Pancreas (tissue), 10 donors: ENCODE results near the gene ZNF224. TPM values are rescaled to one million over a fixed set of nuclear protein-coding genes. Genes with fewer than 3 reads are reported as not detected.

ENCODE experiments used
- ATAC-seq, 4 donors: fragments of 200-7000 bp; cut with Tn5 transposase; one replicate each; pipeline versions ENCODE4 v1.8.0 to v1.9.1; 2020; ENCODE audit warnings: mild to moderate bottlenecking in 4 of 4, moderate library complexity in 4 of 4
- DNase-seq, 6 donors: peaks; one replicate each; pipeline ENCODE4 v3.0.0-alpha.2; 2020
- FAIRE-seq: peaks from 2 replicates; lab custom pipeline; 2012; peaks lifted over from hg19 to GRCh38; lab: Jason Lieb, UNC
- H3K27ac ChIP-seq, 4 donors: fragments of 200-600 bp; sonication (generic); 1 replicate in 3 of 4; 2 replicates in 1 of 4; pipeline versions ENCODE4 v1.5.0 to v1.8.0; 2020
- H3K27me3 ChIP-seq, 4 donors: fragments of 200-600 bp; one replicate each; pipeline ENCODE4 v1.8.0; 2021
- H3K36me3 ChIP-seq, 3 donors: fragments of 200-600 bp; sonication (generic) in 1 of 3; one replicate each; pipeline versions ENCODE4 v1.5.0 to v1.8.0; 2020 to 2021
- H3K4me1 ChIP-seq, 3 donors: fragments of 200-600 bp; one replicate each; pipeline ENCODE4 v1.8.0; 2021
- H3K4me3 ChIP-seq, 4 donors: fragments of 200-600 bp; sonication (generic) in 2 of 4; one replicate each; pipeline versions ENCODE4 v1.5.0 to v1.8.0; 2020 to 2021
- H3K9me3 ChIP-seq, 4 donors: fragments of 200-600 bp; one replicate each; pipeline ENCODE4 v1.8.0; 2021
- whole genome bisulfite sequencing, 2 donors: extraction: QIAGEN DNeasy Blood & Tissue Kit; methylation state at CpG; one replicate each; pipeline ENCODE4 v1.1.7; 2013; 5-methylcytosine and 5-hydroxymethylcytosine counted together
- intact Hi-C, 3 donors: fragments of 100-400 bp; cut with DNase I; formaldehyde crosslinking; loops; one replicate each; pipeline versions ENCODE4 v1.11.1 to v1.14.2; 2022
- polyA plus RNA-seq, 2 donors: library from polyadenylated mRNA; stranded (reverse); fragments of 200-250 nt; gene quantifications; one replicate each; pipeline ENCODE4 v1.2.3, GENCODE V29; 2013
- total RNA-seq, 6 donors: library from RNA; stranded (reverse); fragmentation: NEBNext Ultra II Directional in 4 of 6; extraction: Animal tissue kit (Norgen Biotek cat#: 25700) in 4 of 6; gene quantifications; one replicate each; pipeline versions ENCODE4 v1.2.1 to v1.2.4, GENCODE V29; 2021 to 2023
- TF ChIP-seq, protein P1 (sequence below), 4 donors: fragments of 200-600 bp; sonication (generic) in 3 of 4; IDR thresholded peaks; one replicate each; pipeline versions ENCODE4 v1.5.0 to v1.8.0; 2021; ENCODE audit warnings: antibody characterized with exemption in 4 of 4
- donor health status: healthy with polysubstance abuse.
- donor health status: DM: no; HTN: no; CAD: no; lungs with moderate emphysema.
- donor health status: DM: no; HTN: no; CAD: no.
- donor health status: control.
- donor health status: control.
- donor health status: Bipolar disorder and iron deficiency.
- donor health status: DM: yes; HTN: yes; CAD: no.
- donor health status: DM: no; HTN: no; CAD: no.
- donor health status: DM: no; HTN: no; CAD: no.
- donor health status: DM: yes; HTN: yes; CAD: no.

ZNF224 gene
- total and polyA plus RNA-seq, 8 donors: 5.4 to 22.6 (median 11.0) TPM

DNA sequence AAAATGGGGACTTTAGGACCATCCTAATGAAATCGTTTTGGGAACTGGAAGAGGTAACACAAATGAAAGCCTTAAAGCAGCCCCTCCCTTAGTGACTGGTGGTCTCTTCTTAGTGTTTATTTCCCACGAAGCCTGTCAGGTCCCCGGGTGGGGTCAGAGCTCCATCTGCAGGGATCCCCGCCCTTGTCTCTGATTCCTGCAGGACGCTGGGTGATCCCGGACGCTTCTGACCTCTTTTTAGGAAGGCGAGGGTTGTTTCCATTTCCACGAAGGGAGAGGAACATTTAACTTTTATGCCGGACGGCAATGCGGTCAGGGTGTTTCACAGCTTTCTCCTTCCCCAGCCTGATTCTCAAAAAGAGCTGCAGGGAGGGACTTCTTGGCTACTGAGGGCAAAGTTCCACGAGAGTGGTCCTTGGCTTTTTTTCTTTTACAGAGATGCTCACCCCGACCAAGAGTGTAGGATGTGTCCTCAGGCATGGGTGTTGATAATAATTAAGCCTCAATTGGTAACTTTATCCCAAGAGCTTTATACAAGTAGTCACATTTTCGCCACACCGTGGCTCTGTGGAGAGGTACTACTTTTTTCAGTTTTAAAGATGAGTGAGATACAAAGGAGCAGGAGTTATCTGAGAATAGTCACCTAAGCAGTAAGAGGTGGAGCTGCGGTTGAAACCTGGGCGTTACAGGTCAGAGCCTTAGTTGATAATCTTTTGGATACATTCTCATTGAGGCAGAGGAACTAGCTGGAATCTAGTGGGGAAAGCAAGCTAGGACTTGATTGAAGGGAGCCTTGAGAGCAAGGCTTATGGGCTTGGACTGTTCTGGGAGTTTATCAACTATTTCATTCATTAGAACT, 21.4 kb upstream of the ZNF224 start:
- 12 to 14% methylated on average over 18 of the region's 18 CpGs for WGBS, 2 donors
- peaks cover 0 to under 1% (median 0%) of the 10 kb centered on the region in 4 donors for H3K9me3 ChIP-seq
- H3K27me3 ChIP-seq: no peaks in the 10 kb centered on the region
- H3K27ac ChIP-seq: no peak overlapping the region
- FAIRE-seq: no peak
- H3K4me1 ChIP-seq: peaks cover 0 to 3% (median 0%) of the 10 kb centered on the region in 3 donors
- H3K36me3 ChIP-seq: no peaks in the 10 kb centered on the region
- H3K4me3 ChIP-seq: peak overlapping the region; percentile 26 to 70 (median 52)
- intact Hi-C loops: no loop called here
- no peak for DNase-seq
- TF ChIP-seq, protein P1, sequence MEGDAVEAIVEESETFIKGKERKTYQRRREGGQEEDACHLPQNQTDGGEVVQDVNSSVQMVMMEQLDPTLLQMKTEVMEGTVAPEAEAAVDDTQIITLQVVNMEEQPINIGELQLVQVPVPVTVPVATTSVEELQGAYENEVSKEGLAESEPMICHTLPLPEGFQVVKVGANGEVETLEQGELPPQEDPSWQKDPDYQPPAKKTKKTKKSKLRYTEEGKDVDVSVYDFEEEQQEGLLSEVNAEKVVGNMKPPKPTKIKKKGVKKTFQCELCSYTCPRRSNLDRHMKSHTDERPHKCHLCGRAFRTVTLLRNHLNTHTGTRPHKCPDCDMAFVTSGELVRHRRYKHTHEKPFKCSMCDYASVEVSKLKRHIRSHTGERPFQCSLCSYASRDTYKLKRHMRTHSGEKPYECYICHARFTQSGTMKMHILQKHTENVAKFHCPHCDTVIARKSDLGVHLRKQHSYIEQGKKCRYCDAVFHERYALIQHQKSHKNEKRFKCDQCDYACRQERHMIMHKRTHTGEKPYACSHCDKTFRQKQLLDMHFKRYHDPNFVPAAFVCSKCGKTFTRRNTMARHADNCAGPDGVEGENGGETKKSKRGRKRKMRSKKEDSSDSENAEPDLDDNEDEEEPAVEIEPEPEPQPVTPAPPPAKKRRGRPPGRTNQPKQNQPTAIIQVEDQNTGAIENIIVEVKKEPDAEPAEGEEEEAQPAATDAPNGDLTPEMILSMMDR (IDR thresholded peaks at IDR 0.05): no peak
- peak; percentile 18 to 43 (median 22) for ATAC-seq

DNA sequence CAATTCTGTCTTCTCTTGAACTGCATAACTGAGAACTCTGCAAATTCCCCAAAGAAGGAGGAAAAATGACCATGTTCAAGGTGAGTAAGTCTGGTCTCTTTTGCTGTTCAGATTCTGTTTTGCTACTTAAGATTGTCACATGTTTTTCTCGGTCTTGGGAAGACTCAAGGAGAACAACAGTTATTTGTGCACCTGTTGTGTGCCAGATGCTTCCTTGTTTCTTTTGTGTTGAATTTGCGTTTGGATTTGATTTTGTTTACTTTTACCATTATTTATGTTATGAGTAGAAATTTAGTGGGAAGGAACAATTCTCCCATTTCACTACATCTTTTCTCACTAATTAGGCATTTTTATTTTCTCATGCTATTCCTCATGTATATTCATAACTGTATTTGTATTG, 17.8 kb upstream of the ZNF224 start:
- WGBS, 2 donors: 75 to 79% methylated on average over 2 of the region's 2 CpGs
- DNase-seq (no peak), FAIRE-seq (no peak), ATAC-seq (no peak)
- Histone ChIP-seq H3K36me3 (peaks cover 0 to 6% (median 0%) of the 10 kb centered on the region in 3 donors), H3K27ac (no peak overlapping the region), H3K27me3 (no peaks in the 10 kb centered on the region), H3K4me3 (no peak overlapping the region), H3K4me1 (peaks cover 0 to 2% (median 0%) of the 10 kb centered on the region in 3 donors), H3K9me3 (no peaks in the 10 kb centered on the region)
- TF ChIP-seq, protein P1 (IDR thresholded peaks at IDR 0.05): no peak
- intact Hi-C loops: no loop called here

DNA sequence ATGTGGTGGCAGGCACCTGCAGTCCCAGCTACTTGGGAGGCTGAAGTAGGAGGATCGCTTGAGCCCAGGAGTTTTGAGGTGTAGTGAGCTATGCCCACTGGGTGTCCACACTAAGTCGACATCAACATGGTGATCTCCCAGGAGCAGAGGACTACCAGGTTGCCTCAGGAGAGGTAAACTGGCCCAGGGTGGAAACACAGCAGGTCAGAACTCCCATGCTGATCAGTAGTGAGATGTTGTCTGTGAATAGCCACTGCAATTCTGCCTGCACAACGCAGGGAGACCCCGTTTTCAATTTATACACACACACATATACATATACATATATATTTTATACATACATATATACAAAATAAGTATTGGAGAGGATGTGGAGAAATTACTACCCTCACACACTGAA, 2.1 kb upstream of the ZNF224 start:
- Histone ChIP-seq H3K4me3 (no peak overlapping the region), H3K4me1 (peaks cover 0 to 11% (median 0%) of the 10 kb centered on the region in 3 donors), H3K27ac (no peak overlapping the region), H3K36me3 (peaks cover 0 to under 1% (median 0%) of the 10 kb centered on the region in 3 donors), H3K27me3 (no peaks in the 10 kb centered on the region), H3K9me3 (no peaks in the 10 kb centered on the region)
- no peak for FAIRE-seq
- WGBS, 2 donors: 43 to 59% methylated on average over 4 of the region's 4 CpGs
- TF ChIP-seq, protein P1 (IDR thresholded peaks at IDR 0.05): no peak
- DNase-seq: no peak
- intact Hi-C loops: no loop called here
- ATAC-seq: no peak

GRCh38 chr19:44107751-44108150, 13.6 kb downstream of the ZNF224 start:
- ATAC-seq: no peak
- Histone ChIP-seq H3K36me3 (peaks cover 0 to 22% (median 11%) of the 10 kb centered on the region in 3 donors), H3K4me3 (no peak overlapping the region), H3K27ac (no peak overlapping the region), H3K9me3 (peaks cover 0 to 8% (median 3%) of the 10 kb centered on the region in 4 donors), H3K27me3 (no peaks in the 10 kb centered on the region), H3K4me1 (peaks cover 0 to 6% (median 3%) of the 10 kb centered on the region in 3 donors)
- DNase-seq: no peak
- WGBS, 2 donors: 88 to 97% methylated on average over 3 of the region's 3 CpGs
- no peak for FAIRE-seq
- TF ChIP-seq, protein P1 (IDR thresholded peaks at IDR 0.05): no peak
- intact Hi-C loops: no loop called here

DNA sequence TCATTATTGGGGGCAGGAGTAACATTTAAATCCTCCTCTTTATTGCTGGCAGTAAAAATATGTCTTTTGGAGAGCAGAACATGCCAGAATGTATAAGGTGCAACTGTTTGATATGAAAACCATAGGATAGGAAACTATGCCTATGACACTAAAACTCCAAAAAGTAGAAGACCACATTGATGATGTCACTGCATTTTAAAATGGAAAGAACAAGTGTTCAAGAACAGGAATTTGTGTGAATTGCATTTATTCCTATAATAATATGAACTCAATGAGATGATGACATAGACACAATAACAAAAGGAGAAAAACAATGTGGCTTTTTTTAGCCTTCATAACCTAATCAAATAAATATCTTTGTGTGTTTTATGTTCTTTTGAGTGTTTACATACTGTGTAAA, 15.3 kb downstream of the ZNF224 start:
- H3K4me1 ChIP-seq: peaks cover 0 to 9% (median 8%) of the 10 kb centered on the region in 3 donors
- H3K36me3 ChIP-seq: peaks cover 0 to 15% (median 8%) of the 10 kb centered on the region in 3 donors
- intact Hi-C loops: no loop called here
- H3K9me3 ChIP-seq: peaks cover 0 to 8% (median 3%) of the 10 kb centered on the region in 4 donors
- FAIRE-seq: no peak
- no peak overlapping the region for H3K4me3 ChIP-seq
- H3K27me3 ChIP-seq: no peaks in the 10 kb centered on the region
- DNase-seq: no peak
- TF ChIP-seq, protein P1 (IDR thresholded peaks at IDR 0.05): no peak
- no peak overlapping the region for H3K27ac ChIP-seq
- ATAC-seq: no peak
